ENCODE data around the gene BTN2A1.

GRCh38 chr6:26473758-26474438 lies 16.1 kb downstream of the BTN2A1 start:
- TF ChIP-seq POLR2AphosphoS5 (IDR thresholded peaks at IDR 0.05; ENCODE audit: low read depth, low read length) (peak; percentile 76), TAF1 (CRISPR knock-in tag; IDR thresholded peaks at IDR 0.05) (peak; percentile 16; the same call in 1 of the 2 replicates), ZBTB4 (CRISPR knock-in tag; IDR thresholded peaks at IDR 0.05; ENCODE audit: borderline replicate concordance) (no peak)
